IMR-90 (cell line): ENCODE results near the gene RAB4B. TPM values are rescaled to one million over a fixed set of nuclear protein-coding genes. Genes with fewer than 3 reads are reported as not detected.
"Not testable (repeated sequence)": the region's sequence is repeated elsewhere in the genome, so short reads cannot be mapped to it uniquely, and the experiment has no call there.

Experiments used
- ATAC-seq: fragments of 200-7000 bp; cut with Tn5 transposase; 2 replicates; pipeline ENCODE4 v1.9.1; 2020; ENCODE audit warnings: low read depth, mild to moderate bottlenecking, moderate library complexity
- BruUV-seq: library from RNA; stranded (reverse); fragments of 400-500 nt; replicated peaks from 2 replicates; lab custom pipeline; 2021; lab: Mats Ljungman, UMichigan
- CTCF ChIA-PET: fragments of 300-600 bp; formaldehyde crosslinking; extraction: SDS; loops from one replicate; lab custom pipeline; 2021; ENCODE audit warnings: antibody characterized with exemption; lab: Yijun Ruan, JAX
- POLR2A ChIA-PET: fragments of 300-600 bp; sonication (Branson Sonifier 250); formaldehyde crosslinking; loops from one replicate; lab custom pipeline; 2022; ENCODE audit warnings: antibody characterized with exemption; ENCODE audit not compliant: unreplicated experiment; lab: Charles Lee
- DNase-seq: peaks from one replicate; pipeline ENCODE4 v3.0.0; 2013
- H2AFZ ChIP-seq: replicated peaks from 2 replicates; pipeline ENCODE3; 2013; ENCODE audit warnings: low read length, mild to moderate bottlenecking; ENCODE audit not compliant: poor library complexity
- H2AK5ac ChIP-seq: 2 replicates; pipeline ENCODE4 v1.6.1; 2013; ENCODE audit warnings: low read depth, low read length, inconsistent platforms
- H2AK9ac ChIP-seq: replicated peaks from 2 replicates; pipeline ENCODE3; 2013; ENCODE audit warnings: mild to moderate bottlenecking, low read depth, low read length, moderate library complexity; ENCODE audit not compliant: poor library complexity
- H2BK120ac ChIP-seq: 2 replicates; pipeline ENCODE4 v1.6.1; 2013; ENCODE audit warnings: low read depth, low read length, inconsistent platforms
- H2BK15ac ChIP-seq: 3 replicates; pipeline ENCODE4 v1.6.1; 2013; ENCODE audit warnings: low read depth, low read length, inconsistent platforms
- H2BK20ac ChIP-seq: 2 replicates; pipeline ENCODE4 v1.6.1; 2013; ENCODE audit warnings: low read depth, mild to moderate bottlenecking, inconsistent platforms, low read length, moderate library complexity
- H2BK5ac ChIP-seq: 2 replicates; pipeline ENCODE4 v1.6.1; 2013; ENCODE audit warnings: mild to moderate bottlenecking, low read depth, low read length, inconsistent platforms; ENCODE audit not compliant: poor library complexity, severe bottlenecking
- H3K14ac ChIP-seq: replicated peaks from 2 replicates; pipeline ENCODE4 v1.6.1; 2013; ENCODE audit warnings: low read depth, low read length, inconsistent platforms
- H3K18ac ChIP-seq: 2 replicates; pipeline ENCODE4 v1.6.1; 2013; ENCODE audit warnings: low read depth, low read length, control low read depth
- H3K23ac ChIP-seq: 2 replicates; pipeline ENCODE4 v1.6.1; 2013; ENCODE audit warnings: low read depth, low read length, inconsistent platforms
- H3K27ac ChIP-seq: 2 replicates; pipeline ENCODE4 v1.5.1; 2013; ENCODE audit warnings: mild to moderate bottlenecking, control low read depth, low read length; ENCODE audit not compliant: insufficient read depth
- H3K27me3 ChIP-seq: 2 replicates; pipeline ENCODE4 v1.6.1; 2013; ENCODE audit warnings: low read length; ENCODE audit not compliant: control insufficient read depth, insufficient read depth
- H3K36me3 ChIP-seq: 2 replicates; pipeline ENCODE4 v1.6.1; 2013; ENCODE audit warnings: low read length, mixed read lengths; ENCODE audit not compliant: control insufficient read depth, insufficient read depth
- H3K4ac ChIP-seq: 2 replicates; pipeline ENCODE4 v1.6.1; 2013; ENCODE audit warnings: low read depth, low read length, inconsistent platforms
- H3K4me1 ChIP-seq: 2 replicates; pipeline ENCODE4 v1.6.1; 2013; ENCODE audit warnings: low read length, mixed read lengths; ENCODE audit not compliant: control insufficient read depth, insufficient read depth
- H3K4me2 ChIP-seq: 2 replicates; pipeline ENCODE4 v1.6.1; 2013; ENCODE audit warnings: low read depth, mild to moderate bottlenecking, control low read depth, low read length, moderate library complexity
- H3K4me3 ChIP-seq: 2 replicates; pipeline ENCODE4 v1.5.1; 2013; ENCODE audit warnings: low read depth, mild to moderate bottlenecking, control low read depth, low read length, moderate library complexity; ENCODE audit not compliant: insufficient read depth
- H3K56ac ChIP-seq: 2 replicates; pipeline ENCODE4 v1.6.1; 2013; ENCODE audit warnings: low read length, inconsistent platforms; ENCODE audit not compliant: insufficient read depth; ENCODE audit errors: extremely low read depth
- H3K79me1 ChIP-seq, 2 experiments: 2 replicates each; pipeline ENCODE4 v1.6.1; 2013; ENCODE audit warnings: low read length in 2 of 2, inconsistent platforms in 1 of 2, low read depth in 1 of 2
- H3K9ac ChIP-seq: 2 replicates; pipeline ENCODE4 v1.6.1; 2013; ENCODE audit warnings: low read depth, low read length, control low read depth
- H3K9me1 ChIP-seq: 2 replicates; pipeline ENCODE4 v1.6.1; 2013; ENCODE audit warnings: low read length, inconsistent platforms; ENCODE audit not compliant: insufficient read depth
- H3K9me3 ChIP-seq: 2 replicates; pipeline ENCODE4 v1.6.1; 2013; ENCODE audit warnings: low read length; ENCODE audit not compliant: control insufficient read depth, insufficient read depth
- H4K20me1 ChIP-seq: 2 replicates; pipeline ENCODE4 v1.6.1; 2013; ENCODE audit warnings: low read length, inconsistent platforms; ENCODE audit not compliant: insufficient read depth
- H4K5ac ChIP-seq: 2 replicates; pipeline ENCODE4 v1.6.1; 2013; ENCODE audit warnings: mild to moderate bottlenecking, low read depth, low read length, control low read depth
- H4K8ac ChIP-seq, 2 experiments: 2 replicates each; pipeline ENCODE4 v1.6.1; 2013; ENCODE audit warnings: low read depth in 2 of 2, low read length in 2 of 2, control low read depth in 1 of 2, inconsistent platforms in 1 of 2
- H4K91ac ChIP-seq: 2 replicates; pipeline ENCODE4 v1.6.1; 2013; ENCODE audit warnings: low read depth, low read length, inconsistent platforms; ENCODE audit not compliant: insufficient read depth
- BHLHE40 ChIP-seq: fragments of 150-350 bp; IDR thresholded peaks from 2 replicates; pipeline ENCODE4 v1.6.1; 2016; ENCODE audit warnings: mild to moderate bottlenecking, low read depth, low read length
- NFE2L2 ChIP-seq: fragments of 150-350 bp; IDR thresholded peaks from 2 replicates; pipeline ENCODE4 v1.6.1; 2016; ENCODE audit warnings: low read depth, mild to moderate bottlenecking, low read length
- POLR2A ChIP-seq: IDR thresholded peaks from 2 replicates; pipeline ENCODE4 v1.6.1; 2012; ENCODE audit warnings: mild to moderate bottlenecking, low read depth, low read length
- RCOR1 ChIP-seq: IDR thresholded peaks from 2 replicates; pipeline ENCODE4 v1.6.1; 2012; ENCODE audit warnings: mild to moderate bottlenecking, low read length, improper control_type of control experiment; ENCODE audit not compliant: insufficient replicate concordance
- WGBS, 2 experiments: methylation state at CpG; one replicate each; pipeline versions ENCODE4 v1.1.5 to v1.1.7; 2013; ENCODE audit warnings: missing lambda C conversion rate in 2 of 2; ENCODE audit not compliant: insufficient read length in 1 of 2; ENCODE audit errors: extremely low coverage in 2 of 2; 5-methylcytosine and 5-hydroxymethylcytosine counted together
- dilution Hi-C: fragments of 300-500 bp; cut with HindIII; formaldehyde crosslinking; loops from one replicate; pipeline ENCODE4 v1.14.3; 2018; ENCODE audit warnings: low sequenced_read_pairs; ENCODE audit not compliant: unreplicated experiment
- in situ Hi-C: fragments of 300-500 bp; cut with MboI; formaldehyde crosslinking; loops from 3 replicates; pipeline ENCODE4 v1.14.3; 2019; ENCODE audit warnings: low sequenced_read_pairs, inconsistent platforms, mixed read lengths
- intact Hi-C: fragments of 100-400 bp; cut with micrococcal nuclease; formaldehyde crosslinking; loops from 2 replicates; pipeline ENCODE4 v1.10.0; 2022
- polyA plus RNA-seq, 3 experiments: library from polyadenylated mRNA; depleted of rRNA; stranded (reverse); fragments of >200 nt; gene quantifications; 2 replicates each; pipeline ENCODE4 v1.2.3, GENCODE V29; 2012; ENCODE audit warnings: low replicate concordance in 1 of 3
- total RNA-seq: library from RNA; depleted of rRNA; stranded (reverse); fragments of >200 nt; gene quantifications from 2 replicates; pipeline ENCODE4 v1.2.3, GENCODE V29; 2012

The RAB4B gene
- total and polyA plus RNA-seq, 2 of the 4 experiments (the other 2 are of a cell fraction), result 7.9 to 21.4 TPM

DNA sequence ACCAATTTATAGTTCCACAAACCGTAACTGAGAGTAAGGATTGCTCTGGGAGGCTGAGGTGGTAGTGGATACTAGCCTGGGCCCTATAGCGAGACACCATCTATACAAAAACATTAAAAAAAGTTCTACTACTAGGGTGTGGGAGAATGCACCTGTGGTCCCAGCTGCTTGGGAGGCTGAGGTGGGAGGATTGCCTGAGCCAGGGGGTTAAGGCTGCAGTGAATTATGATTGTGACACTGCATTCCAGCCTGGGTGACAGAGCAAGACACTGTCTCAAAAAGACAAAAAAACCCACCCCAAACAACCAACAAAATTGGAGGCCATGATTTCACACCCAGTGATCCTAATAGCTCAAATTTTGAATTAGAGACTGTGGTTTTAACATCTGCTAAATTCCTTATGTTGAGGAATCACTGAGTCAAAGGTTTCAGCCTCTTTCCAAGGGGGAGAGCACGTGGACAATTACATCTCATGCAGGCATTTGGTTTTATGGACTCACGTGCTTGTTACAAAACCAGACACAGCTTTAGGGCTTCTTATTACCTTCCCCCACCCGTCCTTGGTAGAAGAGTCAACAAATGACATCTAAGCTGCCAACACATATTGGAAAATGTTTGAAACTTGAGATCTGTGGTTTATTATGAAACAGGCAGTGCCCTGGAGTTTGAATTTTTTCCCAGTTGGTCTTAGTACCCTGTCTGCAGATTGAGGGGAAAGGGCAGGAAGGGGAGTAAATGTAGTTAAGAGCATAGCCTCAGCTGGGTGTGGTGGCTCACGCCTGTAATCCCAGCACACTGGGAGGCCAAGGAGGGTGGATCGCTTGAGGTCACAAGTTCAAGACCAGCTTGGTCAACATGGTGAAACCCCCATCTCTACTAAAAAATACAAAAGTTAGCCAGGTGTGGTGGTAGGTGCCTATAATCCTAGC lies 53.7 kb downstream of the RAB4B start (continued):
- TF ChIP-seq BHLHE40, result peak; percentile 99
- TF ChIP-seq POLR2A, result no peak
- no peak for TF ChIP-seq NFE2L2
- no peak for TF ChIP-seq RCOR1

DNA sequence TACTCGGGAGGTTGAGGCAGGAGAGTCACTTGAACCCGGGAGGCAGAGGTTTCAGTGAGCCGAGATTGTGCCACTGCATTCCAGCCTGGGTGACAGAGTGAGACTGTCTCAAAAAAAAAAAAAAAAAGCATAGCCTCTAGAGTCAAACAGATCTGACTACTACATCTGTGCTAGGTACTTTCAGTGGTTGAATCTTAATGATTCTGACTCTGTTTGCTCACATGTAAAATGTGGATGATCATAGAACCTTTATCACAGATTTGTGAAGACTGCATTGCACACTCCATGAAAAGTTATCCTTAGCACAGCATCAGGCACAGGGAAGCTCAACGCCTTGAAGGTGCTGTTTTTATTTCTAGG lies 54.4 kb downstream of the RAB4B start:
- Histone ChIP-seq H3K18ac (peak overlapping the region; percentile 33; the same call in 1 of the 2 replicates), H3K27ac (peak overlapping the region; percentile 14; the same call in 1 of the 2 replicates), H2BK5ac (peak overlapping the region; percentile 55)
- H3K79me1 ChIP-seq, H2BK120ac ChIP-seq, H2BK20ac ChIP-seq, H3K4me1 ChIP-seq, H4K91ac ChIP-seq, H3K9me3 ChIP-seq, H4K20me1 ChIP-seq, BruUV-seq, DNase-seq, H3K23ac ChIP-seq, H2AK9ac ChIP-seq, H3K36me3 ChIP-seq, POLR2A ChIA-PET, H3K9ac ChIP-seq, H2BK15ac ChIP-seq, ATAC-seq, H3K4me2 ChIP-seq, H3K27me3 ChIP-seq, H2AK5ac ChIP-seq, in situ Hi-C loops, H3K4ac ChIP-seq, H3K4me3 ChIP-seq, H3K9me1 ChIP-seq, H2AFZ ChIP-seq, H3K14ac ChIP-seq, H3K56ac ChIP-seq, H4K5ac ChIP-seq, dilution Hi-C loops, H4K8ac ChIP-seq, intact Hi-C loops: not testable (repeated sequence)
- CTCF ChIA-PET, result interaction anchor here (1.0 to 1.4 kb wide), 2 partner anchors 17 to 26 kb away, joined by 3 to 5 read pairs; no protein-coding TSS in a partner anchor
- no CpG with 5 or more reads among the region's 4 CpGs for WGBS, 2 experiments

DNA sequence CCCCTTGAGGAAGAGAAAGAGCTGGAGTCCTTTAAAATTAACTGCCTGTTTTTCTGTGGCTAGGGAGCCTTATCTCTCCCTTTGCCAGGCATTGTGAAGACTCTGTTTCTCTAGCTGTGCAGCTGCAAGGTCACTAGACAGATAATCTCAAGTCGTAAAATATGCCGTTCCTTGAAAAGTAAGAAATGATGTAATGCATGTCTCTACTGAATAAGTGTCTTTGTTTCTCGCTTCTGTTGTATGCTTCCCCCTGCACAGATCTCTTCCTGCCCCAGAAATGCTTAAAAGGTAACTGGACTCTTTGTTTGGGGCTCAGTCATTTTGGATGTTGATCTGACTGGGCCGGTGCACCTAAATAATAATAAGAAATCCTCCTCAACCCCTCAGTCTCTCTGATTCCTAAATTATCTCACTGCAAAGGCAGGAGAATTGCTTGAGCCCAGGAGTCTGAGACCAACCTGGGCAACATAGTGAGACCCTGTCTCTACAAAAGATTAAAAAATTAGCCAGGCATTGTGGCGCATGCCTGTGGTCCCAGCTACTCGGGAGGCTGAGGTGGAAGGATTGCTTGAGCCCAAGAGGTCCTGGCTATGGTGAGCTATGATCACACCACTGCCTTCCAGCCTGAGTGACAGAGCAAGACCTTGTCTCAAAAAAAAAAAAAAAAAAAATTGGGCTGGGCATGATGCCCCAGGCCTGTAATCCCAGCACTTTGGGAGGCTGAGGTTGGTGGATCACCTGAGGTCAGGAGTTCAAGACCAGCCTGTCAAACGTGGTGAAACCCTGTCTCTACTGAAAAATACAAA lies 55.9 kb downstream of the RAB4B start:
- H3K9me3 ChIP-seq, H2BK120ac ChIP-seq, H3K36me3 ChIP-seq, H2AK9ac ChIP-seq, intact Hi-C loops, H3K14ac ChIP-seq, H2BK5ac ChIP-seq, in situ Hi-C loops, H2BK20ac ChIP-seq, H3K4me2 ChIP-seq, POLR2A ChIA-PET, H3K9me1 ChIP-seq, H3K4me3 ChIP-seq, H4K91ac ChIP-seq, H4K5ac ChIP-seq, H4K8ac ChIP-seq, H2AFZ ChIP-seq, dilution Hi-C loops, H2AK5ac ChIP-seq, H3K9ac ChIP-seq, H2BK15ac ChIP-seq, H3K4ac ChIP-seq, H3K56ac ChIP-seq, H3K27me3 ChIP-seq, ATAC-seq, DNase-seq, H3K18ac ChIP-seq, H3K79me1 ChIP-seq, H3K4me1 ChIP-seq, H3K27ac ChIP-seq, H3K23ac ChIP-seq, BruUV-seq, H4K20me1 ChIP-seq: not testable (repeated sequence)
- WGBS, 2 experiments, result no CpG with 5 or more reads among the region's 7 CpGs
- CTCF ChIA-PET, result interaction anchor here (0.6 kb wide), 1 partner anchor 92 kb away, joined by 3 read pairs; no protein-coding TSS in a partner anchor
